ENCODE results near the gene SAMD8.

DNA sequence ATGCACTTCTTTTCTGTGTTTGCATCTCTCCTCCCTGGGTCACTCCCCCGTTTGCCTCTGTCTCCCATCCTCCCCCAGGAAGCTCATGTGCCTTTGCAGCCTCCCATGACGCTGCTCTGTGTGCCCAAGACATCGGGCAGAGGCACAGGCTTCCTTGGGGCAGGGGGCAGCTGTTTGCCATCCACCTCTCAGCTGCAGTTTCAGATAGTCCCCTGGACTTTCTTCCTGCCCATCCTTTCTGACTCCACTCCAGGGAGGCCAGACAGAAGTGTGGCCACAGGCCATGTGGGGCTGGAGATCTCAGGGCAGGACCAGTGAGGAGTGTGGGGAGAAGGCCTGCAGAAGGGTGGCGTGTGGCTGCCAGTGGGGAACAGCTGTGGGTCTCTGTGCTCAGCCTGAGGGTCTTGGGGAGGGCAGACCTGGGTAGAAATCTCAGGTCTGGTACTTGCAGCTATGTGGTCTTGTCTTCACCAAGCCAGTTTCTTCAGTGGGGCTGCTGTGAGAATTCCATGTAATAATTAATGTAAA lies 10.6 kb upstream of the SAMD8 start:
- TF ChIP-seq, protein P1, sequence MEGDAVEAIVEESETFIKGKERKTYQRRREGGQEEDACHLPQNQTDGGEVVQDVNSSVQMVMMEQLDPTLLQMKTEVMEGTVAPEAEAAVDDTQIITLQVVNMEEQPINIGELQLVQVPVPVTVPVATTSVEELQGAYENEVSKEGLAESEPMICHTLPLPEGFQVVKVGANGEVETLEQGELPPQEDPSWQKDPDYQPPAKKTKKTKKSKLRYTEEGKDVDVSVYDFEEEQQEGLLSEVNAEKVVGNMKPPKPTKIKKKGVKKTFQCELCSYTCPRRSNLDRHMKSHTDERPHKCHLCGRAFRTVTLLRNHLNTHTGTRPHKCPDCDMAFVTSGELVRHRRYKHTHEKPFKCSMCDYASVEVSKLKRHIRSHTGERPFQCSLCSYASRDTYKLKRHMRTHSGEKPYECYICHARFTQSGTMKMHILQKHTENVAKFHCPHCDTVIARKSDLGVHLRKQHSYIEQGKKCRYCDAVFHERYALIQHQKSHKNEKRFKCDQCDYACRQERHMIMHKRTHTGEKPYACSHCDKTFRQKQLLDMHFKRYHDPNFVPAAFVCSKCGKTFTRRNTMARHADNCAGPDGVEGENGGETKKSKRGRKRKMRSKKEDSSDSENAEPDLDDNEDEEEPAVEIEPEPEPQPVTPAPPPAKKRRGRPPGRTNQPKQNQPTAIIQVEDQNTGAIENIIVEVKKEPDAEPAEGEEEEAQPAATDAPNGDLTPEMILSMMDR (IDR thresholded peaks at IDR 0.05; ENCODE audit: insufficient read depth, low read length, poor library complexity, severe bottlenecking) = no peak
- no peak for TF ChIP-seq EZH2phosphoT487 (conservative IDR thresholded peaks at IDR 0.05; ENCODE audit: low read length)
